Measurements from ENCODE around the gene LRBA. TPM values are rescaled to one million over a fixed set of nuclear protein-coding genes. Genes with fewer than 3 reads are reported as not detected.

The LRBA gene
- total and polyA plus RNA-seq, 2 donors (not counting 3 experiments of a cell fraction or from before 2014, with no cell fraction given), result 18.0 to 35.1 TPM

- intact Hi-C loops (cut with micrococcal nuclease) (loop anchor here (1.0 to 5.0 kb wide), 2 partner anchors 273 to 296 kb away; no protein-coding TSS in a partner anchor), dilution Hi-C loops (cut with MboI; ENCODE audit: extremely low pct_ligation_motif_present, low sequenced_read_pairs) (no loop called here)
- TF ChIP-seq POLR2A (IDR thresholded peaks at IDR 0.05; ENCODE audit: low read depth, low read length) (no peak), CTCF (IDR thresholded peaks at IDR 0.05; ENCODE audit: extremely low read depth in 1 of 2, insufficient read depth in 1 of 2, low read depth in 1 of 2, low read length in 2 of 2) (peak in 1 of 2 donors; percentile 9)
- Histone ChIP-seq H3K4me3 (replicated peaks in 1 of 3; ENCODE audit: insufficient read depth in 1 of 3, low read depth in 1 of 3, low read length in 3 of 3) (no peak overlapping the region), H2AFZ (ENCODE audit: low read depth, low read length) (no peak overlapping the region), H3K9ac (replicated peaks; ENCODE audit: extremely low read depth, insufficient read depth, low read length) (no peak overlapping the region), H3K36me3 (ENCODE audit: control insufficient read depth in 2 of 2, extremely low read depth in 1 of 2, insufficient read depth in 2 of 2, low read length in 2 of 2) (no peaks in the 10 kb centered on the region), H3K9me1 (replicated peaks; ENCODE audit: control insufficient read depth, extremely low read depth, insufficient read depth, low read length) (no peaks in the 10 kb centered on the region), H3K27ac (ENCODE audit: insufficient read depth, low read depth, low read length) (no peak overlapping the region), H3K4me1 (ENCODE audit: control insufficient read depth, extremely low read depth, insufficient read depth, low read length) (no peaks in the 10 kb centered on the region), H4K20me1 (replicated peaks; ENCODE audit: control insufficient read depth, extremely low read depth, insufficient read depth, low read length) (no peaks in the 10 kb centered on the region), H3K79me2 (ENCODE audit: control insufficient read depth, insufficient read depth, low read length) (no peaks in the 10 kb centered on the region), H3K4me2 (ENCODE audit: insufficient read depth, low read length) (no peak overlapping the region), H3K9me3 (replicated peaks; ENCODE audit: control insufficient read depth, insufficient read depth, low read length) (no peaks in the 10 kb centered on the region), H3K27me3 (ENCODE audit: control insufficient read depth in 2 of 2, insufficient read depth in 2 of 2, low read length in 2 of 2) (no peaks in the 10 kb centered on the region)
- ChIA-PET CTCF (interaction anchor here (0.6 to 1.7 kb wide), 15 partner anchors 9 to 312 kb away, joined by 3 to 19 read pairs (median 4); no protein-coding TSS in a partner anchor), POLR2A (interaction anchor here (0.6 kb wide), 1 partner anchor 67 kb away, joined by 4 read pairs; no protein-coding TSS in a partner anchor)
- FAIRE-seq (no peak), DNase-seq (ENCODE audit: low read depth, low spot score) (peak; percentile 38)
- no TSS peak for BruUV-seq (replicated peaks)
These were observed 421.1 kb downstream of the LRBA start for GRCh38 chr4:150593996-150594395.

GRCh38 chr4:150591904-150592303 lies 423.2 kb downstream of the LRBA start:
- H4K20me1 ChIP-seq (replicated peaks; ENCODE audit: control insufficient read depth, extremely low read depth, insufficient read depth, low read length), result no peaks in the 10 kb centered on the region
- POLR2A ChIA-PET, result interaction anchor here (0.6 kb wide), 1 partner anchor 244 kb away, joined by 5 read pairs; no protein-coding TSS in a partner anchor
- no peaks in the 10 kb centered on the region for H3K36me3 ChIP-seq (ENCODE audit: control insufficient read depth in 2 of 2, extremely low read depth in 1 of 2, insufficient read depth in 2 of 2, low read length in 2 of 2)
- CTCF ChIA-PET, result no interaction called here
- H3K27ac ChIP-seq (ENCODE audit: insufficient read depth, low read depth, low read length), result no peak overlapping the region
- H3K4me2 ChIP-seq (ENCODE audit: insufficient read depth, low read length), result no peak overlapping the region
- H3K9ac ChIP-seq (replicated peaks; ENCODE audit: extremely low read depth, insufficient read depth, low read length), result no peak overlapping the region
- intact Hi-C loops (cut with micrococcal nuclease), result loop anchor here (5.0 kb wide), 1 partner anchor 275 kb away; no protein-coding TSS in a partner anchor
- dilution Hi-C loops (cut with MboI; ENCODE audit: extremely low pct_ligation_motif_present, low sequenced_read_pairs), result no loop called here
- H3K79me2 ChIP-seq (ENCODE audit: control insufficient read depth, insufficient read depth, low read length), result no peaks in the 10 kb centered on the region
- TF ChIP-seq JUN (IDR thresholded peaks at IDR 0.05; ENCODE audit: borderline replicate concordance, insufficient read depth, insufficient read length, low read depth) (no peak), MYC (IDR thresholded peaks at IDR 0.05; ENCODE audit: low read depth, low read length) (no peak), EZH2 (IDR thresholded peaks at IDR 0.05; ENCODE audit: borderline replicate concordance, low read depth, low read length, severe bottlenecking) (no peak), CTCF (IDR thresholded peaks at IDR 0.05; ENCODE audit: extremely low read depth in 1 of 2, insufficient read depth in 1 of 2, low read depth in 1 of 2, low read length in 2 of 2) (no peak), POLR2A (IDR thresholded peaks at IDR 0.05; ENCODE audit: low read depth, low read length) (no peak), GATA2 (IDR thresholded peaks at IDR 0.05; ENCODE audit: insufficient read depth, insufficient read length, low read depth, low read length) (no peak), POLR2AphosphoS5 (IDR thresholded peaks at IDR 0.05; ENCODE audit: insufficient read depth, low read depth, low read length) (no peak), FOS (IDR thresholded peaks at IDR 0.05; ENCODE audit: borderline replicate concordance, insufficient read depth, low read length) (no peak), MAX (IDR thresholded peaks at IDR 0.05; ENCODE audit: insufficient read depth, insufficient read length) (no peak)
- H3K9me3 ChIP-seq (replicated peaks; ENCODE audit: control insufficient read depth, insufficient read depth, low read length), result no peaks in the 10 kb centered on the region
- H3K4me3 ChIP-seq (replicated peaks in 1 of 3; ENCODE audit: insufficient read depth in 1 of 3, low read depth in 1 of 3, low read length in 3 of 3), result no peak overlapping the region
- DNase-seq (ENCODE audit: low read depth, low spot score) (no peak), FAIRE-seq (no peak)
- BruUV-seq (replicated peaks), result no TSS peak
- H3K27me3 ChIP-seq (ENCODE audit: control insufficient read depth in 2 of 2, insufficient read depth in 2 of 2, low read length in 2 of 2), result no peaks in the 10 kb centered on the region
- H2AFZ ChIP-seq (ENCODE audit: low read depth, low read length), result no peak overlapping the region
- no peaks in the 10 kb centered on the region for H3K9me1 ChIP-seq (replicated peaks; ENCODE audit: control insufficient read depth, extremely low read depth, insufficient read depth, low read length)
- no peaks in the 10 kb centered on the region for H3K4me1 ChIP-seq (ENCODE audit: control insufficient read depth, extremely low read depth, insufficient read depth, low read length)
